NCI-H2171 treated with DMSO at 0.1 percent for 48 hours (cell line): ENCODE results near the gene TRABD2A.

ENCODE experiments used
- DNase-seq: peaks from one replicate; lab custom pipeline; 2025; lab: John Stamatoyannopoulos, UW

Gene TRABD2A

DNA sequence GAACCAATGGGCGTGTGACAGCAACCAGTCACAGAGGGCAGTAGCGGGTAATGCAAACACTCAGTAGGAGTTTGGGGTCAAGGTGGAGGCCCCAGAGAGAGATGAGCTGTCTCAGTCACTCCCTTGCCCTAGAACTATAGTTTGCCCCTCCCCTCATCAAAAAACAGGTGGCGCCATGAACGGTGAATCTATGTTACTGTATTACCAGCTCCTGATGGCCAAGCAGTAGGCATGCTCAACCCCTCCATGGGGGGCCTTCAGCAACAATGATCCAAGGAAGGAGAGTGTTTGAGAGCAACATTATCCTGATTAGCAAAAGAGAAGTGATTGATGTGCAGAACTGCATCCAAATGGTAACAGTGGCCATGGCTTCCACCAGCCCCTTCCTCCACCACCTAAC lies 30.4 kb downstream of the TRABD2A start:
- no peak for DNase-seq

DNA sequence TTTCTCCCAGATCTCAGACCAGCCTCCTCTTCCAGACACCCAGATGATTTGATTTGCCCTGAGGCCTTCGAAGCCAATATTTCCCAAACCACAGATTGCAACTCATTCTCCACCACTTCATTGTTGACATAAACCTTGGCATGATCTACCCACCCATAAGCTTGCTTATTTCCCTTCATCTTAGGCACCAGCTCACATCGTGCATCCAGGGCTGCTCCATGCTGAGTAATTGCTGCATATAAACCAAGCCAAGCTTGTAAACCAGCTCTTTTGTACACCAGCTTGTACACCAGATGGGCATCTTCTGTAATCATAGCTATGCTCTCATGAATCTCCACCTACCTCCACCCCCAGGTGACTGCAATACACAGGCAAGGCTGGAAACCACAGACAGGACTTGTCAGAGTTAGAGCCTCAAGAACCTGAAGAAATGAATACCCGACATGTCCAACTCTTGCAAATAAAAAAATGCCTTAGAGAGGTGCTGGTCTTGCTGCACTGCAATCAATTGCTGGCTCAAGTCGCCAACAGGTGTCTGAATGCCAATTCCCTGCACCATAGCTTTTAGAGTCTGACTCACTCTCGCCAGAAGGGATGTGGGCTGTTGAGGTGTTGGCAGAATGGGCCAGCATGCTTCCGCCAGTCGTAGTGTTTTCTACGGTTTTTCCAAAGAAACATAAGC lies 31.5 kb downstream of the TRABD2A start:
- DNase-seq, result peak; percentile 68

DNA sequence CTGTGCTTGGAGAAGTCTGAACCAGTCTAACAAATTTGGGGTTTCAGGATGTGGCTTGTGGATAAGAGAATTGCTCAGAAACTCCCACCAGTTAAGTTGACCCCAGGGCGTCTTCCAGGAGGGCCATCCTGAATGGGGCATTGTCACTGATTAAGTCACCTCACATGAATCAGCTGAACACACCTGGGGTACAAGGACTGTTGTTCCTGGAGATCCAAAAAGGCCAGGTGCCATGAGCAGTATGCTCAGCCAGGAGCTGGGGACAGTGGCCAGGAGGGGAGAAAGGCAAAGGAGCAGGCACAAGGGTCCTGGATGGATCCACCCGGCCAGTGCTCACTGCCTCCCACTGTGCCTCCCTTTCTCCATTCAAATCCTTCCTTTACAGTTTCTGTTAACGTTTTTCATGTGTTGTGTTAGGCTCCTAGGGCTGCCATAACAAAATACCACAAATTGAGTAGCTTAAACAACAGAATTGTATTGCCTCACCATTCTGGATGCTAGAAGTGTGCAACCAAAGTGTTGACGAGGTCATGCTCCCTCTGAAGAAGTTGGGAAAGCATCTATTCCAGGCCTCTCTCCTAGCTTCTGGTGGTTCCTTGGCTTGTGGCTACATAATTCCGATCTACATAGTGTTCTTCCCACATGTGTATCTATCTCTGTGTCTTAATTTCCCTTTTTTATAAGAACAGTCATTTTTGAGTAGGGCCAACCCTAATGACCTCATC lies 33.4 kb downstream of the TRABD2A start:
- no peak for DNase-seq

DNA sequence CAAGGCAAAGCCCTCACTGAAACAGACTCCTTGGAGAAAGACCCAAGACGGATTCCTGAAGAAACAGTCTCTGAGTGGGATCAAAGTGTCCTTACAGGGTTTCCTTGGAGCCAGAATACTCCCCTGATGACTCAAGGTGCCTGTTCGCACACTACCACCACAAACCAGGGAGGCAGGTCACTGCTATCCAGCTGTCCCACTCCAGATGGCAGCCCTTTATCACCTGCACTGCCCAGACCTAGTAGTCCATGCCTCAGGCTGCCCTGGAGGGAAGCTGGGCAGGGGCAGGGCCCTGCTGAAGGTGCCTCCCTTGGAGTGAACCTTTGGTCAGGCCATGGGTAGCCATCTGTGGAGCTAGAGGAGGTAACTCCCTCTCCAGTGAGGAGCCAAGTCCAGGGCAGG lies 34.1 kb downstream of the TRABD2A start:
- DNase-seq, result no peak

DNA sequence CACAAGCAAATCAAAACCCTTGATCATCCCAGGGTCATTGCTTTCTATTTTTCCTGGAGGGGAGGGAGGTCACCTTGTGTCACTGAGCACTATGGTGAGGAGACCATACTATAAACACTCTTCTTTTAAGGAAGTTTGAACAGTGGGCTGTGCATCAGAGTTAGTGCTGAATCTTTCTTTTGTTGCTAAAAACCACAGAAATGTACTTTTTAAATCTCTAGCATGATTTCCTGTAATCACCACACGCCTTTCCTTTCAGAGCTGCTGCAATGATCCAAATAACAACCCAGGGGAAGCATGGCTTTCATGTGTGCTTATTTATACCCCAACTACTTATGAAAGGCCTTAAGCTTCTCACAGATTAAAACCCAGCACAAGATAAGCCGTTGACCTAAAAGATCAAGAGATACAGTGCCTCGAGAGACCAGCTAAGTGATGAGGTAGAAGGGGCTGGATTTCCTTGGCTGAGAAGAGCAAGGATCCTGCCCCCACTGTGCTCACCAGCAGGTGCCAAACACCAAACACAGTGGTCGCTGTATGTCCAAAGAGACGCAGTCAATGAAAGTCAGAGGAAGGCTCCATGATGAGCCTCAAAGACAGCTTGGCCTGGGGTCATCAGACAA lies 34.7 kb downstream of the TRABD2A start:
- DNase-seq, result no peak

DNA sequence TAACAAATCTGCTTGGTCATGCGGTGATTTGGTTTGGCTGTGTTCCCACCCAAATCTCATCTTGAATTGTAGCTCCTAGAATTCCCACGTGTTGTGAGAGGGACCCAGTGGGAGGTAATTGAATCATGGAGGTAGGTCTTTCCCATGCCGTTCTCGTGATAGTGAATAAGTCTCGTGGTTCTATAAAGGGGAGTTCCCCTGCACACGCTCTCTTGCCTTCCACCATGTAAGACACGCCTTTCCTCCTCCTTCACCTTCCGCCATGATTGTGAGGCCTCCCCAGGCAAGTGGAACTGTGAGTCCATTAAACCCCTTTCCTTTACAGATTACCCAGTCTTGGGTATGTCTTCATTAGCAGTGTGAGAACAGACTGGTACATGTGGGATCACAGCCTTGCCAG lies 36.7 kb downstream of the TRABD2A start:
- no peak for DNase-seq

DNA sequence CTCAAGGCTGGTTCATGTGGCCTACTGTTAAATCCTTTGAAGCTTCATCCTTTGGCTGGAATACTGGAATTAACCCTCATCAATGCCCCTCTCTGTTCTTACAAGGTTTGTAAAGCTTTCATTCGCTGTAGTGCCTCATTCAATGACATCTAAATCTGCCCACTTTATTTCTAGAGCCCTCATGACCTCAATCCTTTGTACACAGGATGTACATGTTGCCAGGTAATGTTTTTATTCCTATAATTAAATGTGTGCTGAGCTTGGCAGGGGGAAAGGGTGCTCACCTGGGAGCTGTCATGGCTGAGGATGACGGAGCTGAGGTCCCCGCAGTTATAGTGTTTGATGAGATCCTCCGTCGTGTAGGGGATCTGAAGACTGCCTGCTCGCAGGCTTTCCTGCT lies 39.3 kb downstream of the TRABD2A start:
- DNase-seq, result no peak

DNA sequence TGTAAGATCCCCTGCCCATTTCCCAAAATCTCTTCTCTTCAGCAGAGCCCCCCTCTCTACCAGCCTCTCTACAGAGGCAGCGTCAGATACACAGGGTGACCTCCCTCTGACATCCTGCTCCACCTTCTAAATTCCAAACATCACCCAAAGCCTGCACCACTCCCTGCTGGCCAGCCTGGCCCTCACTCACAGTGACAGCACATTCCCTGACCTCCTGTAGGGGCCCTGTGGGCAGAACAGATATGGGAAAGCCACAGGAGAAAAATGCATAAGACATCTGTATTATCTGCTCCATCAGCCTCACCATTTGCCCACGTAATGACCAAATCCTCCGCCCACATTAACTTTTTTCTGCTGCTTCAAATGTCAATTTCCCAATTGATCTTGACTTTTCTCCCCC lies 40.6 kb downstream of the TRABD2A start:
- no peak for DNase-seq

DNA sequence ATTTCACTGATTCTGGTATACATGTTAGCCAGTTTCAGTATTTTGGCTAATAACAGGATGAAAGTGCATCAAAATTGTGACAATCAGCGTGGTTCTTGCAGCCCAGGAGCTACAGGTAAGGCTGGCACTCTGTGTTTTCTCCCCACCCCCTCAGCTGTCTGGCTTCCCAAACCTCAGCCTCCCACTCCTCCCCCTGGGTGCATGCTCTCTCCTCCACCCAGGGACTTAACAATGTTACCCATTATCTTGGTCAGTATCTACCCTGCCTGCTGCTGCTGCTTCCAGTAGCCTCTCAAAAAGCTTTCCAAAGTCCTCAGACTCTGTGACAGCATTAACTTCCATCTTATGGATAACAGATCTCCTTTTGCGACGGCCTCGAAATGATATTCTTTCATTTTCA lies 41.0 kb downstream of the TRABD2A start:
- DNase-seq, result no peak

DNA sequence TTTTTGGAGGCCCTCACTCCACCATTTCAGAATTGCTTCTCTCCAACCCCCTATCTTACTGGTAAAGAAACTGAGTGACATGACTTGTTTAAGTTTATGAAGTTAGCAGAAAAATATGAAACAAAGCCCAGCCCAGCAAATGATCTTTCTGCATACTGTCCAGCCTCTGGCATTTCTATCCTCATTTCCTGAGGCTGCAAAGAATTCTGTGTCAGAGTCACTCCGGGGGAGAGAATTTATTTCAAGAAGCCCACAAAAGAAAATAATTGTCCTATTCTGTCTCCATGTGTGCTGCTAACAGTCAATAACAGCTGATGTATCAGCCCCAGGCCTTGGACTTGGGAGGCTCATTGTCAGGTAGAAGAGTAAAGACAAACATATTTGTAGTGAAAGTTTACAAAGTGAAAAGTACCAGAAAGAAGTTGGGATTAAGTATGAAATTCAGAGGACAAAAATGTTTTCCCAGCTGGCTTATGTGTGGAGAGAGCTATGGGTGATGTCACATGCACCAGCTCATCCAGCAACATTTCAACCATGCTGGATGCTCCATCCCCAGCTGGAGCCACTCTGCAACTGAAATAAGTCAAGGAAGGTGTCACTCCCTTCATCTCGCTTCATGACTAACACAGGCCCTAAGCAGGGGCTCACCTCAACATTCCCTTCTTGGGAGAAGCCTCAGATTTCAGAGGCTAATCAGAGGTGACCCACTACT lies 42.3 kb downstream of the TRABD2A start:
- DNase-seq, result no peak

DNA sequence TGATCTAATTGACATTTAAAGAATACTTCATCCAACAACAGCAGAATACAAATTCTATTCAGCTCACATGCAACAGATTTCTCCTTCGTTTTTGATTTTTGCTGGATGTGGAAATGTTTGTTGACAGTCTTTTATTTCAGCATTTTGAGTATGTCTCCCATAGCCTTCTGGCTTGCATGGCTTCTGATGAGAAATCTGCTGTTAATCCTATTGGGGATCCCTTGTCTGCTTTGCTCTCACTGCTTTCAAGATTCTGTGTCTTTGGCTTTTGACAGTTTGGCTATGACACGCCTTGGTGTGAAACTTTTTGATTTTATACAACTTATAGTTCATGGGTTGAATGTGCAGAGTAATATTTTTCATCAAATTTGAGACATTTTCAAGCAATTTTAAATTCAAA lies 44.7 kb downstream of the TRABD2A start:
- no peak for DNase-seq

DNA sequence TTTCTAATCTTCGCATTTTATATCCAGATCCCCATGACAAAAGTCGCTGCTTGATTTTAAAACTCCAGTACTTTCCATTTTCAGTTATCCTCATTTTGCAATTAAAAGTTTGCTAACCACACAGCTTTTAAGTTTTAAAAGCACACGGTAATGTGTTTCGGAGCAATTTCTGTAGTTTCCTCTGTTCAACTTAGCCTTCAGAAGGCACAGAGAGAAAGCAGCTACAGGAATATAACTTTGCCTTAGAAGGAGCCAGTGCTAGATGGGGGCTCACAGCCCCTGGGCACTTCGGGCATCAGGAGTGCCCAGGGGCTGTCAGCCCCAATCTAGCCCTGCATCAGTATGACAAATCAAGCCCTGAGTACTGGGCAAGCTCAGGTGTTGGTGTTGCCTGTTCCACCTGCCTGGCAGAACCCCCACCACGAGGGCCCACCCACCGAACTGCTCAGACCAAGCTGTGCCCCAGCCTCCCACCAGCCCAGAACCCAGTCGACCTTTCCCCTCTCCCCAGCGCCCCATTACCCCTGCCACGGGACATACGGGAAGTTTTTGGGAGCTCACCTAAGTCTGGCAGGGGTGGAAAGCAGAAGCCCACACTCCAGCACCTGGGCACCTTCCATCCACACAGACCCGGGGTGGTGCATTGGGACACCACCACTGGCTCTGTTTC lies 47.3 kb downstream of the TRABD2A start:
- no peak for DNase-seq

DNA sequence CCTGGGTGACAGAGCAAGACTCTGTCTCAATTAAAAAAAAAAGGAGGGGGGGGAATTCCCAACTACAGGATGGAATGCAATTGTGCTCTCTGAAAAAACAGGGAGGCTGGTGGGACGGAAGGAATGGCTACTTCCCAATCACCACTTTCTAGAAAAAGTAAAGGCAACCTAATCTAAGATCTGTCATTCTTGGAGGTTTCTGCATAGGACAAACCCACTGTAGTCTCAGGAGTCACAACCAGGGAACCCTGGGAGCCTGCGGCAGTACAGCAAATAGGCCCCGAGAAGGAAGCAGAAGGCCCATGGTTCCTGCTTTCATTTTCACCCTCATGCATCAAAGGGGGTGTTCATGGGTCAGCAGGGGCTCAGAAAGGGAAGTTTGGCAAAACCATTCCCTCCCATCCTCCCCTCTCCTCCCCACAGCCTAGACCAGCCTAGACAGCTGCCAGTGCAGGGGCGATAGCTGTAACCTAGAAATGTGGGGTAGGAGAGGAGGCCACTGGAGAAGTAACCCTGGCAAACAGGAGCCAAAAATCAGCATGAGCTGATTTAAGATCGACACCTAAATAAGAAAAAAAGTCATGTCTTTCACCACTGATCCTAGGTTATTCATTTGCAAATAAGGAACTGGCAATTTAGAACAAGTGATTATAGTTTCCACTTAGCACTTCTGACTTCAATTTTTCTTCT lies 48.0 kb downstream of the TRABD2A start:
- no peak for DNase-seq

DNA sequence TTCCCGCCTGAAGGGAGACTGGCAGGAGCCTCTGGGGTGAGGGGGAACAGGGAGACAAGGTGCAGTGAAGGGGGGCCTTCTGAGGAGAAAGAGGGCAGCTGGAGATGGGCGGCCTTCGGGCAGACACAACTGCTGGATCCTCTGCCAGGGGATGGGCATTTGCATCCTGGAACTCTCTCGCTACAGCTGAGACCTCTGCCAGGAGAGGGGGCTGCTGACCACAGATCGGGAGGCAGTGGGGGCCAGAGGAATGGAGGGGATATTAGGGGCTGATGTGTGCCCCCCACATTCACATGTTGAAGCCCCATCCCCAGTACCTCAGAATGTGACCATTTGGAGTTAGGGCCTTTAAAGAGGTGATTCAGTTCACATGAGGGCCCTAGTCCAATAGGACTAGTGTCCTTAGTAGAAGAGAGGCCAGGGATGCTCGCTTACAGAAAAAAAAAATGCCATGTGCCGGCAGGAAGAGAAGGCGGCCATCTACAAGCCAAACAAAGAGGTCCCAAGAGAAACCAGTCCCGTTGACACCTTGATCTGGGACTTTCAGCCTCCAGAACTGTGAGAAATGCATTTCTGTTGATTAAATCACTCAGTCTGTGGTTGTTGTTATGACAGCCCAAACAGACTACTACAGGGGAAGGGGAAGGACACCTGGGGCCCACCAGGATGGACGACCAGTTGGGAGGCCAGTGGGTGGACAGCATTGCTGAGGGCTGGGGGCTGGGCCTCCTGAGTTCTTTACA lies 50.0 kb downstream of the TRABD2A start:
- no peak for DNase-seq

DNA sequence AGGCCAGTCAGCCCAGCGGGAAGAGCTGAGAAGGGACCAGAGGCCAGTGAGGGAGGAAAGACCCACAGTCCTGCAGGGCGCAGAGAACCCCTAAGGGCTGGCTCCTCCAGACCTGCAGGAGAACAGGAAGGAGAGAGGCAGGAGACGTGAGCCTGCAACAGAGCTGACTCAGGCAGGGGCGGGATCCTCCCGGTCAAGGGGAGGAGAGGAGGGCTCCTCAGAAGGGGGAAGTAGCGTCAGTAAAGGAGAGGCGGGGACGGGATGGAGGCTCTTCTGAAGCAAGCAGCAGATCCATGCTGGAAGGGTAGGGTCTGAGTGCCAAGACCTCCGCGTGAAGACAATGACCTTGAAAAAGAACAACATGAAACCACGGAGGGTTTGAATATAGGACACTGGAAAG lies 50.8 kb downstream of the TRABD2A start:
- DNase-seq, result no peak

DNA sequence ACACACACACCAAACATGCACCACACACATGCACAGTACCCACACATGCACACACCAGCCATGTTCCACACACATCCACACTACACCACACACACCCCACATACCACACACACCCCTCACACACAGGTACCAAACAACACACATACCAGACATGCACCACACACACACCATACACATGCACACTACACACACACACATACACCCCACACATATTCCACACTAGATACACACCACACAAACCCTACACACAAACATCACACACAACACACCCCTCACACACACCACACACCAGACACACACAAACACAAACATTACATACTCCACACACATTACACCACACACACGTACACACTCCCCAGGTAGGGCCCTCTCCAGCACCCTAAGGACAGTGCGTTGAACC lies 51.2 kb downstream of the TRABD2A start:
- no peak for DNase-seq

DNA sequence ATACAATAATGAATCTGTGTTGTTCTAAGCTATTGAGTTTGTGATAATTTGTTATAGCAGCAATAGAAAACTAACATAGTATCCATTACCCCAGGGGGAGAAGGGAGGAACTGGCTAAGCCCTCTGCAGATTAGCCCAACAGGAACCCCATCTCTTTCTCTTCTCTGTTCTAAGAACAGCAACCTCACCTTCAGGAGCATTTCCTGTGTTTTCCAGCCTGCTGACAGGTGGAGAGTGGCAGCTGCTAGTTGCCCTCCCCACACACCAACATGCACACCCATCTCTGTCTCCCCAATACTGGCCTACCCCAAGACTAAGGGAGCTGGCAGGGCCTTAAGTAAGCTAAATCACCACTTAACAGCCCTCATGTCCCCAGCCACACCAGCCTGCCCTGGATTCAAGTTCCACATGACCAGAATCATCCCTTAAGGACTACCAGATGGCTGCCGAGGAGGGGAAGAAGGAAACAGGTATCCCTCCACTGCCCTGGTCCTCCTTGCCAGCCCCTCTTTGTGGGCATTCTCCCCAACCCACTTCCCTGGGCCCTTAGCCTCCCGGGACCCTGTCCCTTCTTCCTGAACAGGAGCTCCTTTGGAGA lies 52.8 kb downstream of the TRABD2A start:
- DNase-seq, result no peak

DNA sequence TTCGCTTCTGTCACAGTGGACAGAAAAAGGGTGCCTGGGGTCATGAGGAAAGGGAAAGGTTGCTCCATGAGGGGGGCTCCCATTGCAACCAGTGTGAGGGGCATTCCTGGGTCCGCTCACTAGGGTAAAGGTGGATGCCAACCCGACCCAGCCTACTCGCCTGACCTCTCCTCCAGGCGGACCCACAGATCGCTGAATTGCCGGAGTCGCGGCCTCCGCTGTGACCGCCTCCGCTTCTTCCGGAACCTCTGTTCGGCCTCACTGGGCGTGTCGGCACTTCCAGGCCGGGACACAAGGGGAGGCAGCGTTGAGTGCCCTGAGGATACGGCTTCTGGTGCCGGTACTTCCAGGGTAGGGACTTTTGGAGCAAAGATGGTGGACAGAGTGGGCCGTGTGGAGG lies 57.1 kb downstream of the TRABD2A start:
- no peak for DNase-seq

DNA sequence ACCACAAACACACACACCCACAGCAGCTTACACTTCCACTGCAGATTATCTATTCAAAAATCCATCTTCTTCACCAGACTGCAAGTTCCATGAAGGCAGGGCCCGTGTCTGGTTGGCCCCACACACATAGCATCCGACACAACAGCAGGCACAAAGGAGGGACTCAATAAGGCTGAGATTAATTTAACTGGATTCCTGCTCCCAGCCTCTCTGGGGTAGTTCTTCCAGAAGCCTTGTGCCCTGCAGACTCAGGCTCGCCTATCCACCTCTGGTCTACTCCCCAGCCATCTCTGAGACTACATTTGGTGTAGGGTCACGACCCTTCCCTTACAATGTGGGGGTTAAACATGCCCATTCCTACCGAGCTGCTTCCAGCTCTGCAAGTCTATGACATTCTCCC lies 57.7 kb downstream of the TRABD2A start:
- DNase-seq, result no peak

DNA sequence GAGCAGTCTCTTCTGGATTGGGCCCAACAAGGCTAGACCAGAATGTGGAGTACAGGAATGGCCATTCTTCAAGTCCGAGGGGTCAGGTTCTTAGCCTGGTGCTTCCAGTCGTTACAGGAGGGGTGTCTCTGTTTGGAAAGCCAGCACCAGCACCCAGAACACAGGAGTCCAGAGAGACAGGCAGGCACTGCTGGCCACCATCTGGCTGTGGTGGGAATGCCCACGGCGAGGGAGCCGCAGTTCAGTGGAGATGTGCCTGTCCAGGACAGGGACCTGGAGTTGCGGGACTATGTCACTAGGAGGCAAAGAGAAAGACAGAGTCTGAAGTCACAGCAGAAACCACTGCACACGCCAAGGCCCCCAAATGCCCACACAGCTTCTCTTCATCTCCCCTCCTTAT lies 59.1 kb downstream of the TRABD2A start:
- DNase-seq, result no peak

DNA sequence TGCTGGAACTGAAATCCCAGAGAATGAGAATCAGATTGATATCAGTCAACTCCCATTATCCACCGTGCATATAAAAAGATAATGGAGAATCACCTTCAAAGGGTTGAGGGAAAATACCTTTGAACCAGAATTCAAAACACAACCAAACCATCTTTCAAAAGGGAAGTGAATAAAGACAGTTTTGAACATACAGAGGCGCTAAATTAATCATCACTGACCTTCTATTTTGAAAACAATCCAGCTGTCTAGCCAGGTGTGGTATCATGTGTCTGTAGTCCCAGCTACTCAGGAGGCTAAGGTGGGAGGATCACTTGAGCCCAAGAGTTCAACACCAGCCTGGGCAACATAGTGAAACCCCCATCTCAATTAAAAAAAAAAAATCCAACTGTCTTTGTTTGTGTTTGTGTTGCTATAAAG lies 63.6 kb downstream of the TRABD2A start:
- no peak for DNase-seq
